Activated gamma-delta T cell treated with Interleukin-2 at 50 U/mL for 16 hours (primary cell): Measurements from ENCODE around the gene POGK.
A peak's percentile ranks its signal among the peaks of the same experiment; 100 is the strongest.
"Not testable (repeated sequence)": the region's sequence is repeated elsewhere in the genome, so short reads cannot be mapped to it uniquely, and the experiment has no call there.

Source experiments
- DNase-seq: peaks from one replicate; pipeline ENCODE4 v3.0.0-alpha.2; 2020

POGK gene

DNA sequence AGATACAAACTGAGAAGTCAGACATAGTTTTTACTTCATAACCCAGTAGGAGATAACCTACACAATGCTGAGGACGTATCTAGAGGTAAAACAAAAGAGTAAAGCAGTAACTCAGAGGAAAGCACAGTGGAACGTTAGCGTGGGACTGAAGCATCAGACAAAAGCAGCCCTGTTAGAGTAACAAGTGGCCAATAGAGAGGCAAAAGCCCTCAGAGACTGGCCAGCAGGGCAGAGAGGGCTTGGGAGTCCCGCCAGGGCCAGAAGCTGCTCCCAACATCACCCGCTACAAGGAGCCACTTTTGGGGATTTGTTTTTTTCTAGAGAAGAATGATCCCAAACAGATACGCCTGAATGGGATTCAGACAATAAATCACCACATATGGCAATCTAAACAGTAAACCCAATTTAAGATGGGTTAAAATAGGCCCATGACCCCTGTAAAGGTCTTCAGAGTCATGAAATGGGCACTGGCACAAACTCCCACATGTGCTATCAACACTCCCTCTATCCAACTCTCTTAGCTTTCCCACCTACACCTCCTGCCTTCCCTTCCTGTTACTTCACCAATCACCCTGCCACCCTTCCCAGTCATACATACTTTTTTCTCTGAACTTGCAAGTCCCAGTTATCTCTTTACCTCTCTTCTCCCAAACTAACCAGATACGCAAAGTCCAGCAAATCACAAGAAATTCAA, 19.6 kb downstream of the POGK start:
- no peak for DNase-seq

DNA sequence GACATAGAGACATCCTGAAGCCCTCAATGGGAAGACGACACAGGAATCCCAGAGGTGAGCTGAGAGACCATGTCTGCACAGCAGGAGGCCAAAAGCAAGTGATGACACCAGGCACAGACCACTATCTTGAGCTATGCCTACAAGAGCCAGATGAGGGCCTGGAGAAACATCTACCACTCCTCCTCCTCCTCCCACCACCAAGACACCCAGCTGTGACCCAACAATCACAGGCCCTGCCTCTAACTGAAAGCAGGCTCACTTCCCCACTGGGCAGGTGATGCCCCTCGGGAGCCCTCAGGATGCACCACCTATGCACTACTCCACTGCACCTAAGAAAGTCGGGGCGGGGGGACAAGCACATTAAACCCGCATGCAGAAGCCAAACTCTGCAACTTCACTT, 20.3 kb downstream of the POGK start:
- no peak for DNase-seq

DNA sequence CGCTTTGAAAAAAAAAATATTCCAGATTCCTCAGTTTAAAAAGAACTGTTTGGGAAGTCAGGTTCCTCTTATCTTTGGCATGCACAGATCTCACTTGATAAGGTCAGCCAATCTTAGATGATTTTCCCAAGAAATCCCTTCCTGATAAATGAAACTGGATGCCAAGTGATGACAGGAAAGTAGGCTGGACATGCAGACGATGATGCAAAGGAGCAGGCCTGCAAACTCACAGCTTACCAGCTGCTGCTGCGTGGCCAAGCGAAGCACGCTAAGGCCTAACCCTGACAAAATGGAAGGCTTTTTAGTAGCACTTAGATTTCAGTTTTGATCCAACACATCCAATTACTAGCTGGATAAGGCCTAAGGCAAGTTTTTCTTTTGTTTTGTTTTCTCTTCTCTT, 26.7 kb downstream of the POGK start:
- no peak for DNase-seq

DNA sequence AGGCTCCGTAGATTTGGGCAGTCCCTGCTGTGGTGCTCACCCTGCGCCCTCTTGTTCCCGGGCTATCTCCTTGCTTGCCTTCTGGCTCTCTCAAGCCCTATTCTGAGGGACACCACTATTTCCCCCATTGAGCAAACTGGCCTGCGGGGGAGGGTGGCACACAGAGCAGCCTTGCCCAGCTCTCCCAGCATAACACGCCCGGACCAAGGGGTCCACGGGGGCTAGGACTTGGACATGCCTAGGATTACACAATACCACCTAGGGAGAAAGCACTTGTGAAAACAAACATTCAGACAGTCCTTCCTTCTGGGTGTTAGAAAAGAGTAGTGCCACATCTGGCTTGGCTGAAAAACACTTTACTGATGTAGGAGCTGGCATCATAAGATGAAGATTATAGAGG, 29.4 kb downstream of the POGK start:
- DNase-seq: no peak

DNA sequence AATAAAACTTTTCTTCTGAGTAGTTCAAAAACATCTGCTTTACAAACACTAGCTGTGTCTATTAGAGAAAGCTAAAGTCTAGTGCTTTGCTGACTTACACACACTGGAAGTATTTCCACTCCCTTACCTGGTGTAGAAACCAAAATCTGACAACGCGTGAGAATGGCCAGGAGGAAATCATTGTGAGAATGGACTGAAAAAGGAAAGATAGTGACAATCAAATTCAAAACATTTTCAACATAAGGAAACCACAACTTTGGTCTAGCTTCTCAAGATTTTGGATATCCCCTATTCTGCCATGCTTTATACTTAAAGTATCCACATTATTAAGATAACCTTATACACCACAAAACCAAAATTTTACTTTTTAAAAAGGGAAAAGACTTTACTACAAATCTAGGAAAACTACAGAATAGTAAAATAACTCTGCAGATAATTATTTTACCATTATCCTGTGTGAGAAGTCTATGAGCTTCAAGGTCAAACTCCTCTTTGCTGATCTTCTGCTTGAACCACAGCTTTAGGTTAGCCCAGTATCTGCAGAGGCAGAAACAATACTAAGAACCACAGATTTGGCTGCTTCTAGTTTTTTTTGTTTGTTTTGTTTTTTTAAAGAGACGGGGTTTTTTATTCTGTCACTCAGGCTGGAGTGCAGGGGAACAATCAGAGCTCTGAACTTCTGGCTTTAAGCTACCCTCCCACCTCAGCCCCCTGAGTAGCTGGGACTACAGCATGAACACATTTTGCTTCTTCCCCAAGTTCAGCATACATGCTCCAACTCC, 30.2 kb downstream of the POGK start:
- no peak for DNase-seq

DNA sequence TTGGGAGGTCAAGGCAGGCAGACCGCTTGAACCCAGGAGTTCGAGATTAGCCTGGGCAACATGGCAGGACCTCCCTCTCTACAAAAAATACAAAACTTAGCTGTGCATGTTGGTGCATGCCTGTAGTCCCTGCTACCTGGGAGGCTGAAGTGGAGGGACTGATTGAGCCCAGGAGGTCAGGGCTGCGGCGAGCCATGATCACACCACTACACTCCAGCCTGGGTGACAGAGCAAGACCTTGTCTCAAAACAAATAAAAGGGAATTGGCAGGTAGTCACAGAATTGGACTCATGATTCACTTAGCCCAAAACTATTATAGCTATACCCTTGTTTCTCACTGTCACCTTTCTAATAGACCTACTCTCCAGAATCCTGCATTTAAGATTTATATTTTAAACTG, 31.3 kb downstream of the POGK start:
- no peak for DNase-seq

DNA sequence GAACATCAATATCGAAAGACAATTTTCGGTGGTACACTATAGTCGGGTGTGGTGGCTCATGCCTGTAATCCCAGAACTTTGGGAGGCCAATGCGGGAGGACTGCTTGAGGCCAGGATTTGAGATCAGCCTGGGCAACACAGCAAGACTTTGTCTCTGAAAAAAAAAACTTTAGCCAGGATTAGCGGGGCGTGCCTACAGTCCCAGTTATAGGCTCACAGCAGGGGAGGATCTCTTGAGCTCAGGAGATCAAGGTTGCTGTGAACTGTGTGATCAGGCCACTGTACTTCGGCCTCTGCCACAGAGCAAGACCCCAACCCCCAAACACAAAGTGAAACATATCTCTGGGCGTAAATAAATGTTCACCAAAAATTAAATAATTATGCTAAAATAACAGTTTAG, 35.2 kb downstream of the POGK start:
- DNase-seq: no peak

DNA sequence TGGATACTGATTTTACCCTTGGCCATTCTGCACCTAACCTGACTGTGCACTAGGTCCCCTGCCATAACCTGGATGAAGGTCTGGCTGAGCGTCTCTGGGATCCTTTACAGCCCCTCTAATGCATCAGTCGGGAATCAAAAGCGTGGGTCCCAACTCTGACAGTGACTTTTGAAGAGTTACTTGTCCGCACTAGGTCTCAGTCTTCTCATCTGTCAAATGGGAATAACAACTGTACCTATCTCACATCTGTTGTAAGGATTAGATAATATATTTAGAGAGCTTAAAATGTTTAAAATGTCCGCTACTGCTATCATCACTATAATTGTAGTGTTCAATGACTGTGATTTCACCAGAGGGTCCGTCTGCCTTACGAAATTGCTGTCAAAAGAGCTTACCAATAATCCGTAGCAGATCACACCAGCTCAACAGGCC, 36.0 kb downstream of the POGK start:
- DNase-seq: no peak

DNA sequence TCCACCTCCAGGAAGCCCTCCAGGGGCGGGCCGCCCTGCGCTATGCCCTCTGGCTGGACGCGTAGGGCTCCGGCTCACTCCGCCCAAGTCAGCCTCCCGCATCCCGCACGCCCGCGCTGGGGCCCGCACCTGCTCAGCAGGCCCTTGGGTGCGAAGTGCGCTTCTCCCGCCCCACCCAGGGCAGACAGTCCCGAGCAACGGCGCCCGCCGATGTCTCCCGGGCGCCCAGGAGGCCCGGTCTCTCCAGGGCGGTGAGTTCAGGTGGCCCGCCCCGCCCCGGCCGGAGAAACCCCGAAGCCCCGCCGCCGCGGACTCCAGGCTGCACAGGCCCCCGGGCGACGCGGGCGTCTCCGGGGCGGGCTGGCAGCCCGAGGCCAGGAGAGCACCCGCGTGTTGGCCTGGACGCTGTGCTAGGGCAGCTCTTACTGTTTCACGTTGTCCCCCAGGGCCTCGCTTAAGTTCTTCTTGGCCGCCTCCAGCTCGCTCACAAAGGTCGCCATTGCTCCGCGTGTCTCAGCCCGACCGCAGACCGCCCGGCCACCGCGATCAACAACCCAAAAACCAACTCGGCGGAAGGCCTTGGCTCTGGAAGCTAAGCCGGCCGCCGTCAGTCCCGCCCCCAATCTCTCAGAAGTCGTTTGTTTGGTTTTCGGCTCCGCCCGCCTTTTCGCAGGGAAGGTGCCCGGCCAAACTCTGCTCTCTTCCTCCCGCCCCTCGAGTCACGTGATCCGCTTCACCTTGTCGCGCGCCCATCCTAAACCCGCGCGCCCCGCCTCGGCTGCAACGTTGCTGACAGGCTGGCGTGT, 36.7 kb downstream of the POGK start, which contains the start of gene TADA1:
Gene TADA1 (minus strand): TSS at position 531 of the 806 bp plus-strand sequence. CDS start 31 bp downstream, at position 500.
- peak; percentile 99 for DNase-seq

DNA sequence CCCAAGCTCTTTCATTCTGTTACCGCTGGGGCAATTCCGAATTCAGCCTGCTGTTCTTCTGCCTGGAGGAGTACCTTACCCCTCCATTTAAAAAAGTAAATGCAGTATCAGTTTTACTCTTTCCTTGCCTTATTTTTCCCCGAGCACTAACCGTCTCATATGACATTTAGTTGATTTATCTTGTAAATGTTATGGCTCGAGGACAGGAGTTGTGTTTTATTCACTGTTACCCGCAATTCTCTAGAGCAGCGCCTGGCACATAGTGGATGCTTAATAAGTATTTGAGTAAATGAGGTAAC, 37.2 kb downstream of the POGK start:
- no peak for DNase-seq

DNA sequence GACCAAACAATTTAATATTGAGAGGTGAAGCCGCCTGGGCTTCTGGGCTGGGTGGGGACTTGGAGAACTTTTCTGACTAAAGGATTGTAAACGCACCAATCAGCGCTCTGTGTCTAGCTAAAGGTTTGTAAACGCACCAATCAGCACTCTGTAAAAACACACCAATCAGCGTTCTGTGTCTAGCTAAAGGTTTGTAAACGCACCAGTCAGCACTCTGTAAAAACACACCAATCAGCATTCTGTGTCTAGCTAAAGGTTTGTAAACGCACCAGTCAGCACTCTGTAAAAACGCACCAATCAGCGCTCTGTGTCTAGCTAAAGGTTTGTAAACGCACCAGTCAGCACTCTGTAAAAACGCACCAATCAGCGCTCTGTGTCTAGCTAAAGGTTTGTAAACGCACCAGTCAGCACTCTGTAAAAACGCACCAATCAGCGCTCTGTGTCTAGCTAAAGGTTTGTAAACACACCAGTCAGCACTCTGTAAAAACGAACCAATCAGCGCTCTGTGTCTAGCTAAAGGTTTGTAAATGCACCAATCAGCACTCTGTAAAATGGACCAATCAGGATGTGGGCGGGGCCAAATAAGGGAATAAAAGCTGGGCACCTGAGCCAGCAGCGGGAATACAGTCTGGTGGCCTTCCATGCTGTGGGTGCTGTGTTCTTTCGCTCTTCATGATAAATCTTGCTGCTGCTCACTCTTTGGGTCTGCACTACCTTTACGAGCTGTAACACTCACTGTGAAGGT, 39.1 kb downstream of the POGK start:
- not testable (repeated sequence) for DNase-seq

DNA sequence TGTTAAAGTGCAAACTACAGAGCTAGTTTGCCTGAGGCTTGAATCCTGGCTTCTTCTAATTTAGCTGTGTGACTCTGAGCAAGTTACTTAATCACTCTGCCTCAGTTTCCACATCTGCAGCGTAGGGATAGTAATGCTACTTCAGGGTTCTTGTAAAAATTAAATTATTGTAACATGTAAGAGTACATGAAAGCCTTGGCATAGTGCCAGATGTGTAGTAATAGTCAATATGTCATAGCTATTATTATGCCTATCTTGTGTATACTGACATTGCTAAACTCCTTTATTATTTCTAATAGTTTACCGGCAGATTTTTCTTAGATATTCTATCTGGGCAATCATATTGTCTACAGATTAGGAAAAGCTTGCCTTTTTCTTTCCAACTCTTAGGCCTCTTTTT, 43.6 kb downstream of the POGK start:
- DNase-seq: no peak

DNA sequence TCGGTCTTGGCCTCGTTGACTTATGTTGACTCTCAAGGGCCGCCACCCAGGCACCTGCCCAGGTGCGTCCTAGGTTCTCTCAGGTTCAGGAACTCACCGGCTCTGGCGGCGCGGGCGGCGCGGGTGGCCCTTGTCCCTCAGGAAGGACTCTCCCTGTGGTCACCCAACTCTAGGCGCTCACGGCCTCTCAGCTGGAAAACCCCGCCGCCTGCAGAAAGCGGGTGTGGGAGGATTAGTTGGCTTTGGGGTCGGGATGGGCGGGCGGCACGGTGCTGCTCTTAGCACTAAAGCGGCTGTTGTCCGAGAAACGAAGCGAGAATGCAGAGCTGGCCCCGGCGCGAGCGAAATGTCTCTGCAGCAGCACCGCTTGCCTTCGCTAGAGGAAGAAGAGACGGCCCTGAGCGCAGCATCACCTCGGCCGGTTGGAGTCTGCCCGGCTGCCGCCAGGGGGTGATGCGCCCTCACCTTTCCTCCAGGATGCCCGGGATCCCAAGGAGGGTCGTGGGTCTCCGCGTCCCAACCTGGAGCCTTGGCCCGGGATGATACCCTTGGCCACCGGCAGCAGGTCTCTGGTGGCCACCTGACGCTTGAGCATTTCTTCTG, 44.9 kb downstream of the POGK start:
- DNase-seq: peak; percentile 11

DNA sequence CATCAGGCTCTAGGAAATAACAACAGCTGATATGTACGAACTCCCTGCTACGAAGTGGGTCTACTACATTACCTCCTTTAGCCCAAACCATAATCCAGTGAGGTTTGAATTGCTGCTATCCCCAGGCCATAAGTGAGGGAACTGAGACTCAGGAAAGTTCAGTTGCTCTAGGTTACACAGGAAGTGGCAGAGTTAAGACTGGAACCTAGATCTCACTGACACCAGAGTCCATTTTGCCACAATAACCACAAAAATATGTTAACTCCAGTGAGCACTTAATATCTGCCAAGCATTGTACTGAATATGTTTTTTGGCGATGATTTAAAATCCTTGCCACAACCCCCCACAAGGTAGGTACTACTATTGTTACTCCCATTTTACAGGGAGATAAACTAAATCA, 45.7 kb downstream of the POGK start:
- no peak for DNase-seq

DNA sequence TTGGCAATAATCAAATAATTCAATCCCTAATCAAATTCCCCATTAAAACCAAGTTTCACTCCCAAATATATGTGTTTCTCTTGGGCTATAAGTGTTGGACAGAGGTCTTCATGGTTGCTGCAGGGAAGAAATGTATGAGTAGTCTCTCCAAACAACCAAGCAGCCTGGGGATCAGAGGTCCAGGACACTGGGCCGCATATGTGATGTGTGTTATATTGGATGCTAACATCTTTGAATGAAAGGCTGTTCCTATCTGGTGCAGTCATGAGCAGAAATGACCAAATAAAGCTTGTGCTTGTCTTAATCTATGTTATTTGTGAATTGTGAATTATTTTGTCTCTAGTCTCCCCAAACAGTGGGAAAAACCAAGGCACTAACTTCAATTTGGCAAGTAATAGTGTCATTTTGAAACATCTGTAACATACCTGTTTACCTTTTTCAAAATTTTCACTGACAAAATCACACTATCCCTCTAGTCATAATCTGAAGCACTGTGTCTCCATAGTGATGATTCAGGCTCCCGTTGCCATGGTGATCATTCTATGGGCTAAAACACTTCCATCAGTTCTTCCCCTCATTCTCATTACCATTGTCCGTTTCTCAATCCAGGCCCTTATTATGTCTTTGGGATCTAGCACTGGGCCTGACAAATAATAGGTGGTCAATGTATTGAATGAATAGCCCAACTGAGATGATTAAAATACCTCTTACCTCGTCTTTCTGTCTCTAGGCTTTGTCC, 49.3 kb downstream of the POGK start:
- DNase-seq: no peak

DNA sequence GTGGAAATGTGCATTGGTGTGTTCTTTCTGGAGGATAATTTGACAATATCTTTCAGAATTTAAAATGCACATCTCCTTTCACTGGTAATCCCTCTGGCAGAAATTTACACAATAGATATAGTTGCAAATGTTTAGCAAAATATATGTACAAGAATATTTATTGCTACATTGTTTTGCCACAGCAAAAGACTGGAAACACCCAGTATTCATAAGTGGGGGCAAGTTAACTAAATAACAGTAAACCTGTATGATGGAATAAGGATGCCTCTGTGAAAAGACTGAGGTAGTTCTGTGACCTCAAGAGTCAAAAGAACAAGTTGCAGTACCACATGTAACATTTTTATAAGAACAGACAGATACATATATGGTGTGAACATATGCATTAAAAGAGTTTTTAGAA, 50.5 kb downstream of the POGK start:
- DNase-seq: no peak

DNA sequence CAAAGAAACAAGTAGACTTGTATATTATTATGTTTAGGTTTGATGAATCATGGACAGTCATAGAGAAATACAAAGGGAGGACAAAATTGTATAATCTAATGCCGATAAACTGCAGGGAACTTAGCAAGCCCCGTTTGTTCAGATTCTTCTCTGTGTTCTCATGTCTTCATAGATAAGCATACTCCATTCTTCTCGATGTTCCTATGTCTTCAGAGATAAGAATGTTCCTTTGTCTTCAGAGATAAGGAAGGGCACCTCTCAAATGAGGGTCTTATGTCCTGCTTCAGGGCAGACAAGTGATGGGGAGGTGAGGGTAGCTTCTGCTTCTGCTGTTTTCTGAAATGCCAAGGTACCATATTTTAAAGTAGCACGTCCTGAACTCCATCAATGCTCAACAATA, 56.5 kb downstream of the POGK start:
- DNase-seq: no peak

DNA sequence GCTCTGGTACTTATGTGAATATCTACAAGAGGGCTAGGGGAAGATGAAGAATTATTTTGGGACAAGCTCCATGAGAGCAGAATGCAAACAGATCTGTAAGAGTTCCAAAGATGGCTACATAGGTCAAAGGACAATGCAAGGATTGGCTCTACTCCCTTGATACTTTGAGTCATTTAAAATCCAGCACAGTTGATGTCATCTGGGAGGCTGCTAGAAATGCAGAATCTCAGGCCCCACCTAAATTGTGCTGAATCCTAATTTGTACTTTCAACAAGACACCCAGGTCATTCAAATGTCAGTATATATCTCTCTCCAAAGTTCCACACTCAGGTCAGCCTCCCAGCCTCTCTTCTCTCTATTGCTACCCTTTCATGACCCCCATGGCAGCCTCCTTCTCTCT, 60.5 kb downstream of the POGK start:
- DNase-seq: no peak

DNA sequence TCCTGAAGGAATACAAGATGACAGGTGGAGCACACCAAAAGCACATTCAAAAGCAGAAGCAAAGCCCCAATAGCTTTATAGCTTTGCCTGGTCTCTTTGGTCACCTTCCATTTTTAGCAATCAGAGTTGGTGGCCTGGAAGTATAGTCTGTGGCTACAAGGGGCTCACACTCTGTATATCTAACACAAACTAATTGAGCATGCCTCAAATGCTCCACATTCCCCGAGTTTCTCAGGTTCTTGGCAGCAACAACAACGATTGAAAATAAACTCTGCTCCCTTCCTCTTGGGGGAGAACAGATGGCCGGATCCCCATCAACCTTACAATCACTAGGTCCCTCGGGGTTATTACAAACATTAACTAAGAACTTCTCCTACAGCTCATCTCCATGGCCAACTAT, 61.7 kb downstream of the POGK start:
- no peak for DNase-seq

DNA sequence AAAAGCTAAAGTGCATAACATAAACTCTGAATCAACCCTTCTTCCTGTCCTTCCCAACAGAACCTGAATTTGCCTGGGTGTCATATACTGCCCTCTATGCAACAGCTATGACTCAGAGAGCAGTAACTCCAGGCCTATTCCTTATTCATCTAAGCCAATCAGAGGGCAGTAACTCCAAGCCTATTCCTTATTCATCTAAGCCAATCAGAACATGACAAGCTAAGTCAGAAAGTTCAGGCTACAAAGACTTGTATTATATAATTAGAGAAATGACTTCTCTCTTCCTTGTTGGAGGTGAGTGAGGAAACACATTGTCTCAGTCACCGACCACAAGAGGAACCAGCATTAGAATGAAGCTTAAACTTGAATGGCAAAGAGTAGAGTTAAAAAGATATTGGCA, 63.0 kb downstream of the POGK start:
- no peak for DNase-seq

DNA sequence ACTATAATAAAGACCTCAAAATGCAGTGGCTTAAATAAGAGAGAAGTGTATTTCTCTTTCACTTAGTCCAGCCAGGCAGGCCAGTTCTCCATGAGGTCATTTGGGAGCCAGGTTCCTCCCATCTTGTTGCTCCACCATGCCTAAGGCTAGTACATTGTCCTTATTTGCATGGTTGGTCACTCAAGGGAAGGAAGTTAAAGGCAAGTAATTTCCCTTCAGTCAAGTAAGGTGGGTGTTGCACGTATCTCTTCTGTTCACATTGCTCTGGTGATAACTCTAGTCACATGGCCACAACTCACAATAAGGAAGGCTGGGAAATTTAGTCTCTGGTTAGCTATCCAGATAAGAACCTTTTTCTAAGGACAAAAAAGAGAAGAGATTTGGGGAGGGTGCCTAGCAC, 64.0 kb downstream of the POGK start:
- DNase-seq: no peak

DNA sequence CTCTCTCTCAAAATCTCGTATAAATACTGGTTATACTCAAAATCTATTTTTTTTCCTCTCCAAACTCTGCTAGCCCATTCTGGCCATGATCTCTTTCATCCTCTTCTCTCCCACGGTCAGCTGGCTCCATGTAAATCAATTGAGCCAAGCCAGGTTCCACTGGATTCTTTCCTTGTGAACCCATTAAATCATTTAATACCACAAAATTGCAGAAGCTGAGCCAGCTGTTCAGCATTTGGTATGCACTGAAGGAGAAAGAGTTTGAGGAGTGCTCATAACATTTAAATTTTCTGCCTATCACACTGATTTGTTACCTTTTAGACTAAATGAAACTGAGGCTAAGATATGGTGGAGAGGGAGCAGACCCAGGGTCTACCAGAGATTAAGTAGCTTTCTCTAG, 65.9 kb downstream of the POGK start:
- DNase-seq: no peak
